ENCODE measurements around the gene MTCH1.
"Not testable (repeated sequence)": the region's sequence is repeated elsewhere in the genome, so short reads cannot be mapped to it uniquely, and the experiment has no call there.

MTCH1 gene

DNA sequence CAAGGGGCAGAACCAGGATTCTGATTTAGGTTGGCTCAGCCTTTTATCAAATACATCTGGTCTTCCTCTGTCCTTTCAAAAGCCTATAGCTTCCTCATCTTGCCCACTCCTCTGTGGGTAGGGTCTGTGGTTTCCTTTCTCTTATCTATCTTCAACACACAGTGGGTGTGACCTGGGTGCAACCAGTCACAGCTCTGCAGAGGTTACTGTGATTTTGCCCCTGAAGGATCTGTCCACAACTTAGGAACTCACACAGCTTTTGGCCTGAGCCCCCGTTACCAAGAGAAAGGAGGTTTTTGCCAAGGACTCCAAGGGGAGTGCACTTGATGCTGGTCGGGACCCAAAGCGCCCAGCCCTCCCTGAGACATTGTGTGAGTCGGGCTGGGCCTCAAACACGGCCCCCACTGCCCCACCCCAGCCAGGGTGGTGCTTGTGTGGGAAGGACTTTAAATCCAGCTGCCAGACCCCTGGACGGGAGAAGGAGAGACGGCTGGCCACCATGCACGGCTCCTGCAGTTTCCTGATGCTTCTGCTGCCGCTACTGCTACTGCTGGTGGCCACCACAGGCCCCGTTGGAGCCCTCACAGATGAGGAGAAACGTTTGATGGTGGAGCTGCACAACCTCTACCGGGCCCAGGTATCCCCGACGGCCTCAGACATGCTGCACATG is 31.6 kb downstream of the MTCH1 start, which contains the start of gene PI16:
TSS of gene PI16 (plus strand) at position 477 of the 670 bp plus-strand sequence. CDS start at position 500, 23 bp downstream.
- DNase-seq (ENCODE audit: low read depth in 2 of 2): no peak

DNA sequence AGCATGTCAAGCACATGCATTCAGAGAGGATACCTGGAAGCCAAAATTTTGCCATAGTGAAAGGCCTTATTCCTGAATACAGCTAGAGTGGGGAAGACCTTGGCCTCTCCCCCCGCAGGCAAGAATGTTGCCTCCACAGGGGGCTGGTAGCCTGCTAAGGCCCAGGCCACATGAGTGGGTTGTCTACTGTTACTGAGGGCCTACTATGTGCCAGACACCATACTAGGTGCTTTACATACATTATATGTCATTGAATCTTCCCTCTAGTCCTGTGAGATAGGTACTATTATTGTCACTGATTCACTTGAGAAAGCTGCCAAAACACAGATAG is 32.1 kb downstream of the MTCH1 start:
- no peak for DNase-seq (ENCODE audit: low read depth in 2 of 2)

DNA sequence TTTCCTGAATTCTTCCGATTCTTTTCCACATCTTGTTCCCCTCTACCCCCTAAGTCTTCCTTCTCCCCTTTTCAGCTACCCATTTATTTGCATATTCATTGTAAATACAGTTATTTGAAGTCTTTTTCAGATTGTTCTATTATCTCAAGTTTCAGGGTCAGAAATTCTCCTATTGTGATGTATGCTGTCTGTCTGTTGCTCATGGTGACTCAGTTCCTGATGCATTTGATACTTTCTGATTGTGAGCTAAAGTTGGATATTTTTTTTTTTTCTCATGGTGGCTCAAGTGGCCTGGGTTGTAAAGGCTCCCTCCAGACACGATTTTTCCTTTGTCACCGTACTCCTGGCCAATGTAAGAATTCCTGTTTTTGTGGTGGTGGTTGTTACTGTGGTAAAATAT is 36.4 kb downstream of the MTCH1 start:
- no peak for DNase-seq (ENCODE audit: low read depth in 2 of 2)

DNA sequence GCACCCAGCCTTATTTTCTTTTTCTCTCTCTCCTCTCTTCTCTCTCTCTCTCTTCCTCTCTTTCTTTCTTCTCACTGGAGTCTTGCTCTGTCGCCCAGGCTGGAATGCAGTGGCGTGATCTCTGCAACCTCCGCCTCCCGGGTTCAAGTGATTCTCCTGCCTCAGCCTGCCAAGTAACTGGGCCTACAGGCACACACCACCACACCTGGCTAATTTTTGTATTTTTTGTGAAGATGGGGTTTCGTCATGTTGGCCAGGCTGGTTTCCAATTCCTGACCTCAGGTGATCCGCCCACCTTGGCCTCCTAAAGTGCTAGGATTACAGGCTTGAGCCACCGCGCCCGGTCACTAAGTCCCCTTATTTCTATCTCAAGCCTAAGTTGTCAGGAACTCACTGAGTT is 36.9 kb downstream of the MTCH1 start:
- not testable (repeated sequence) for DNase-seq (ENCODE audit: low read depth in 2 of 2)

DNA sequence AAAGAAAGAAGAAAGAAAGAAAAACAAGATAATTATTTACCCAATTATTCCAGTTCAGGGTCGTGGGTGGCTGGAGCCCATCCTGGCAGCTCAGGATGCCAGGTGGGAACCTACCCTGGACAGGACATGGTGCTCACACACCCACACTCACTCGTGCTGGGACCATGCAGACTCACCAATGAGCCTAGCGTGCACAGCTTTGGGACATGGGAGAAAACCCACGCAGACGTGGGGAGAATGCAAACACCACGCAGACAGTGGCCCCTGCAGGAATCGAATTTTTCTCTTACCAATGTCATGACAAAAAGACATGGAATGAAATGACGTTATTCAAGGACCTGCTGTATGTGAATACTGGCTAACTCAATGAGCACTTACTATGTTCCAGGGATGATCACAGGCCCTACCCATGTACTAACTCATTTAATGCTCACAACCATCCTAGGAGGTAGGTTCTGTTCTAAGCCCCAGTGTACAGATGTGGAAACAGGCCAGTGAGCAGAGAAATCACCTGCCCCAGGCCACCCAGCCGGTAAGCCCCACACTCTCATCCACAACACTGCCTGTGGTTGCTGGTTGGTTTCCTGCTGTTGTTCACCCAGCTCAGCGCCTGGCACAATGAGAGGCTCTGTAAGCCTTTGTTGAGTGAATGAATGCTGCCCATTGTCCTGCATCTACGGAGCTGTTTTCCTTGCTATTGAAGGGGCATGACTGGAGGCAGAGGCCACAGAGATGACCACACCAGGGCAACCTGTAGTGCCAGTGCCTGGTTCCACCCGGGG is 38.2 kb downstream of the MTCH1 start:
- DNase-seq (ENCODE audit: low read depth in 2 of 2): no peak

DNA sequence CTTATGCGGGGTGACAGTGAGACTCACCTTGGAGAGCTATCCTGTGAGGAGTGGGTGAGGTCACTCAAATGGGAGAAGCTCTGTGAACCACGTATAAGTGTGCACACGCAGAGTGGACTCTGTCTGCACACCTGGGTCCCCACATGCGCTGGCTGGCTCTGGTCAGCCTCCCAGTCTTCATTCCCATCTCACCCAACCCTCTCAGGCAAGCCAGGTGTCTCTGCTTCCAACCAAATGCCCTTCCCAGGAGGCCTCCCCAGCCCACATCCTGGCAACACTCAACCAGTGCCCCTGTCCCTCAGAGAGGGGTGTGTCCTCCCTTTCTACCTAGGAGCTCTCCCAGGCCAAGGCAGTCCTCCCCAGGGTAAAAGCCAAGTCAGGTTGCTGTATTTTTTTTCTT is 39.5 kb downstream of the MTCH1 start:
- no peak for DNase-seq (ENCODE audit: low read depth in 2 of 2)

DNA sequence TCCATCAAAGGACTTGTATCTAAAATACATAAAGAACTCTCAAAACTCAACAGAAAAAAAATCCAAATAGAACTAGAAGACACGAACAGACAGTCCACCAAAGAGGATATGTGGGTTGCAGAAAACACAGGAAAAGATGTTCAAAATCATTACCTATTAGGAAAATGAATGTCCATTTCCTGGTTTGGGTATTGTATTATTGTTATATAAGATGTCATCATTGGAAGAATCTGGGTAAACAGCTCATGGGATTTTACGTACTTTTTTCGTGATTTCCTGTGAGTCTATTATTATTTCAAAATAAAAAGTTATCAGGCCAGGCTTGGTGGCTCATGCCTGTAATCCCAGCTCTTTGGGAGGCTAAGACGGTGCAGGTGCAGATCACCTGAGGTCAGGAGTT is 40.7 kb downstream of the MTCH1 start:
- DNase-seq (ENCODE audit: low read depth in 2 of 2): no peak

DNA sequence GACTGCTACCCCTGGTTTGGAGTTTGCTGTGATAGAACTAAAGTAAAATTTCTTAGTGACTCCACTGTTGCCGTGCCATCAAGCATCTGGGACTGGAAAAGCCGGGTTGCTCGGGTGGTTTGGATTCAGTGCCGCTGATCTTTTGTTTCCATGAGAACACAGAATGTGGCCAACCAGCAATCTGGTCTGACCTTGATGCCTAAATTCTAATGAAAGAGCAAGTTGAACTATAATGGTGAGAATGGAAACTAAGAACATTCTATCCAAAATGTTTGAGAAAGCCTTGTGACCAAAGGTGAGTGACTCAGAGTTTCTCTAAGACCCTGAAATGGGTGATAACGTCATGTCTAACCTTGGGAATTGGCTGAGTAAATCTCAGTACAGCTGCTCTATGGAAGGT is 41.3 kb downstream of the MTCH1 start:
- no peak for DNase-seq (ENCODE audit: low read depth in 2 of 2)

DNA sequence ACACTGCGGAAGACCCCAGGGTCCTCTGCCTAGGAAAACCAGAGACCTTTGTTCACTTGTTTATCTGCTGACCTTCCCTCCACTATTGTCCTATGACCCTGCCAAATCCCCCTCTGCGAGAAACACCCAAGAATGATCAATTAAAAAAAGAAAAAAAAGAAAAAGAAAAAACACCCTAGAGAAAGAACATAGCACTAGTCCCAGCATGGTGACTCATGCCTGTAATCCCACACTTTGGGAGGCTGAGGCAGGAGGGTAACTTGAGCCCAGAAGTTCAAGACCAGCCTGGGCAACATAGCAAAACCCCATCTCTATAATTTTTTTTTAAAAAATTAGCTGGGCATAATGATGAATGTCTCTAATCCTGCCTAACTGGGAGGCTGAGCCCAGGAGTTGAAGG is 43.7 kb downstream of the MTCH1 start:
- not testable (repeated sequence) for DNase-seq (ENCODE audit: low read depth in 2 of 2)

DNA sequence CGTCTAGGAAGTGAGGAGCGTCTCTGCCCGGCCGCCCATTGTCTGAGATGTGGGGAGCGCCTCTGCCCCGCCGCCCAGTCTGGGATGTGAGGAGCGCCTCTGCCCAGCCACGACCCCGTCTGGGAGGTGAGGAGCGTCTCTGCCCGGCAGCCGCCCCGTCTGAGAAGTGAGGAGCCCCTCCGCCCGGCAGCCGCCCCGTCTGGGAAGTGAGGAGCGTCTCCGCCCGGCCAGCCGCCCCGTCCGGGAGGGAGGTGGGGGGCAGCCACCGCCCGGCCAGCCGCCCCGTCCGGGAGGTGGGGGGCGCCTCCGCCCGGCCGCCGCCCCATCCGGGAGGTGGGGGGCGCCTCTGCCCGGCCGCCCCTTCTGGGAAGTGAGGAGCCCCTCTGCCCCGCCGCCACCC is 44.4 kb downstream of the MTCH1 start:
- DNase-seq (ENCODE audit: low read depth in 2 of 2): not testable (repeated sequence)

DNA sequence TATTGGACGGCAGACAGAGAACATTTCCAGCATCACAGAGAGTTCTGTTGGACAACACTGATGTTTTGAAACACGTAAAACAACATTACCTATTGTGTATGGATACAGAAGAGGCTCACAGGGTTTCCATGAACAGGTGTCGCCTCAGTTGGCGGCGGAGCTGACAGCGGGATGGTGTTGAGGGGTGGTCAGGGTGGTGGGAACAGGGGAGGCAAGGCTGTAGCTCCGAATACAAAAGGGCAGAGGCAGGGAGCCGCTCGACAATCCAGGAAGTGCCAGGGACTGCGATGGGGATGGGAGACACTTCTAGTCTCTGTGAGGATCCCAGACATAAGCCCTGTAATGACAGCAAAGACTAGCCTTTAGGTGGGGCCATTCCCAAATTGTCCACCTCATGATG is 46.0 kb downstream of the MTCH1 start:
- DNase-seq (ENCODE audit: low read depth in 2 of 2): no peak

DNA sequence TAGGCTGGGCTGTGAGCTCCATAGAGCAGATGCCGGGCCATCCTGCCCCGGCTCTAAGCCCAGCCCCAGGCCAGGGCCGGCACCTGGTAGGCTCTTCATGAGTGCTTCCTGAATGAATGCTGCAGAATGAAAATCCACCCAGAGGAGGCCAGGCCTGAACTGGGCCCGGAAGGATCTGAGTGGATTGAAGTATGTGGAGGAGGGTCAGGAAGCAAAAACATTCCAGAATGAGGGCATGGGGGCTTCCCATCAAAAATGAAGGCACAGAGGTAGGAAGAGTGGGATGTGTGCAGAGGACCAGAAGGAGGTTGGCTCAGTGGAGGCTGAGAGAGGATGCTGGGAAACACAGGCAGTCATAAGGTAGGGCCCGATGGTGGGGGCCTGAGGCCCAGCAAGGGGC is 47.0 kb downstream of the MTCH1 start:
- not testable (repeated sequence) for DNase-seq (ENCODE audit: low read depth in 2 of 2)

DNA sequence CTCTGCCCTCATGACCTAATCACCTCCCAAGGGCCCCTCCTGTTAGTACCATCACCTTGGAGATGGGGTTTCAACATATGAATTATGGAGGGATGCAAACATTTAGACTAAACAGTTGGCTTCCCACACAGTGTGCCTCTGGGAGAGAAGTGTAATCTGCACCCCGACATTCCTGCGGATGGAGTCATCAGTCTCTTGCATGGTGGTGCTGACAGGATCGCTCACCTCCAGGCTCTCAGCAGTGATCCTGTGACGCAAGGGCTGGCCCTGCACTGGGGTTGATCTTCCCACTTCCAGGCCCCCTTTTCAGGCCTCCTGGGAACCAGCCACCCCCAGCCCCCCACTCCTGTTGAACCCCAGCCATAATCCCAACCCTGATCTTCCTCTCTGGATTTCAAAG is 47.5 kb downstream of the MTCH1 start:
- no peak for DNase-seq (ENCODE audit: low read depth in 2 of 2)

DNA sequence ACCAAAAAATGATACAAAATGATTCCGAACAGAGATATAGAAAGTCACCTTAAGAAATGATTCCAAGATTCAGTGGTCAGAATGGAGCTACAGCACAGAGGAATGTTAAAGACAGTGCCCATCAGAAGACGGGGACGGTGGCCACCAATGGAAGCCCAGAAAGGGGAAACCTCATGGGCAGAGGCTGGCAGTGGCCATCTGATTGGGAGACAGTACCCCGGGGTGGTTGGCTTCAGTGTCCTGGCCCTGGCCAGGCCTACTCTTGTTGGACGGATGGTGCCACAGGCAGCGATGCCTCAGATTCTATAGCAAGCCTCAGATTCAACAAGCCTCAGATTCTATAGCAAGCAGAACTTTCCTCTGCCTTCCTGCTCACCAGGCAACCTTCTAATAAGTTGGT is 48.1 kb downstream of the MTCH1 start:
- no peak for DNase-seq (ENCODE audit: low read depth in 2 of 2)

DNA sequence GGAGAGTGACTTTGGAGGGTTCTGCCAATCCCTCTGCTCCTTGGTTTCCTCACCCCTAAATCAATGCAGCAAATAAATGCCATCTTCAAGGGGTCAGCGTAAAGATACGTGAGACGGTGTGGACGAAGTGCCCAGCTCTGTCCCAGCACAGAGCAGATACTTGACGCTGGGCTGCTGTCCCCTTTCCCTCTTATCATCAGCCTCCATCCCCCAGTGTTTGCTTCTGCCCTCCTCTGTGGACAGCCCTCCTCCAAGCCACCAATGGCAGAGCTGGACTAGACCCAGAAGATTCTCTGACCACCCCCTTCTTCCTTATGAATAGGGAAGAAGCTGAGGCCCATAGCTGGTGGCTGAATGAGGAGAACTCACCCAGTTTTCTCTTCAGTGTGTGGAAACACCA is 49.2 kb downstream of the MTCH1 start:
- no peak for DNase-seq (ENCODE audit: low read depth in 2 of 2)

DNA sequence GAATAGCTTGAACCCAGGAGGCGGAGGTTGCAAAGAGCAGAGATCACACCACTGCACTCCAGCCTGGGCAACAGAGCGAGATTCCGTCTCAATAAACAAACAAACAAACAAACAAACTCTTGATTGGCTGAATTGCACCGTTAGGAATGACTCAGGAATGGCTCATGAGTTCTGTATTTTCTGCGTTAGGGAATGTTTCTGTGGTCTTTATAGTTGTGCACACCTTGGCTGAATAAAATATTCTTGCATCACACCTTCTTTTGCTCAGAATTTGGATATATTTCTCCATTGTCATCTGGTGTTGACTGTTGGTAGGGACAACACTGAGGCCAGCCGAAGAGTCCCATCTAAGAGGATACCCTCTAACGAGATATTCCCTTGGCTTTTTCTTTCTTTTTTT is 51.1 kb downstream of the MTCH1 start:
- DNase-seq (ENCODE audit: low read depth in 2 of 2): no peak

DNA sequence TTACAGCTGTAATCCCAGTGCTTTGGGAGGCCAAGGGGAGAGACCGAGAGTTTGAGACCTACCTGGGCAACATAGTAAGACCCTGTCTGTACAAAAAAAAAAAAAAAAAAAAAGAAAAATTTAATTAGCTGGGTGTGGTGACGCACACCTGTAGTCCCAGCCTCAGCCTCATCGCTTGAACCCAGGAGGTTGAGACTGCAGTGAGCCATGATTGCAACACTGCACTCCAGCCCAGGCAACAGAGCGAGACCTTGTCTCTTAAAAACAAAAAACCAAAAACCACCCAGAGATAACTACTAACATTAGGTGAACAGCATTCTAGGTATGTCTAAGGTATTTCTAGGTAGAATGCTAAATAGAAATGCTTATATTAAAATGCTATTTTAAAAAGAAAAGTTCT is 52.5 kb downstream of the MTCH1 start:
- no peak for DNase-seq (ENCODE audit: low read depth in 2 of 2)

DNA sequence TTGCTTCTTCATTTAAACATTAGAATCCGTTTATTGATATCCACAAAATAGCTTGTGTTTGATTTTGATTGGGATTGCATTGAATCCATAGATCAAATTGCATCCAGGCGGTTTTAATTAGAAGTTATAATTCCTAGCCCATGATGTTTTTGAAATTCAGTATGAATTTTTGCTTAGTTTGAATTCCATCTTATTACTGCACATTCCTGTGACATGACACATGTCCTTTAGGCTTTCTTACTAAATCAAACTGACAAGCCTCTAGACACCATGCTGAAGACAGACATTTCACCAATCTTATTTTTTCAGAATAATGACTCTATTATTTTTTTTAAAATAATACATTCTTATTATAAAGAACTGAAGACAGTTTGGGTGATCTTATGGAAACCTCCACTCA is 52.9 kb downstream of the MTCH1 start:
- DNase-seq (ENCODE audit: low read depth in 2 of 2): no peak

DNA sequence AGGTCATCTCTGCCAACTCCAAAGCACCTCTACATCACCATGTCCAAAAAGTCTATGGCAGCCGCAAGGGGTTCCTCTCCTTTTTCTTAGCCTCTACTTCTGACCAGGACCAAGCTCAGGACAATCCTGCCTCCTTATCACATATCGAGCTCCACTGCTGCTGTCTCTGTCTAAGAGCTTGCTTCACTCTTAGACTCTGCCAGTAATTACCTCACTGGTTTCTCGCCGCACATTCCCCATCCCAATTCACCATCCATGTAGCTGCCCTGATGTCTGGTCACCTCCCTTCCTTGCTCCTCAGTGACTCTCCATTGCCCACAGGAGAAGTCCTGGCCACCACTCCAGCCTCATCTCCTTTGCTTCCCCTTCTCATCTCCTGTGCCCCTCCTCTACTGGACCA is 55.5 kb downstream of the MTCH1 start:
- DNase-seq (ENCODE audit: low read depth in 2 of 2): no peak

DNA sequence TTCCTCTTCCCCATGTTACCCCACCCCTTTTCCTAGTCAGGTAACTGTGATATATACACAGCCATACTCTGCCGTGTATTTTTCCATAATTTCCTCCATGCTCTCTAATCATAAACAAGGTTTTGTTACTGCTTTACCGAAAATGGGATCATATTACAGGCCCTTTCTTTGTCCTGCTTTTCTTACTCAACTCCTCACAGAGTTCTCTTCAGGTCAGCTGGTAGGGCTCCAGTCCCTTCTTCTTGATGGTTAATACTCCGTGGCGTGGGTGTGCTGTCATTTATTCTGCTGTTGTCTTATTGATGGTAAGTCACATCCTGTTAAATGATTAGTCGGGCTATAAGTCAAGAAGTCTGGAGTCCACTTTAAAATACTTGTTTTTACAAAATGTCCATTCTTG is 56.4 kb downstream of the MTCH1 start:
- no peak for DNase-seq (ENCODE audit: low read depth in 2 of 2)

DNA sequence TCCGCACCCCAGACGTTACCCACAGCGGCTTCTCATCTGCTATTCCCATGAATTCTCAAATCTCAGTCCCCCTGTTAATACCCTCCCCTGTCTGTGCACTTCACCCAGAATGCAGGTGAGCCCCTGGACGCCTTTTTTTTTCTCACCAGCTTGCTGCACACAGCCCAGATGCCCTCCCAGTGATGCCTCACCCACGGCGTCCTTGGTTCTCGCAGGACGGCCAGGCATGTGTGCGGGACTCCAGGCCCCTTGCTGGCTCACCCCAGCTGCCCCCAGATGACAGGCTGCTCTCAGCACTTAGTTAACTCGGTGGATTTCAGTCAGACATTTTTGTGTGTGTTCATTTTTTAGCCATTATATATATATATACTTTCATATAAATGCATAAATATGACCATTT is 56.8 kb downstream of the MTCH1 start:
- no peak for DNase-seq (ENCODE audit: low read depth in 2 of 2)

DNA sequence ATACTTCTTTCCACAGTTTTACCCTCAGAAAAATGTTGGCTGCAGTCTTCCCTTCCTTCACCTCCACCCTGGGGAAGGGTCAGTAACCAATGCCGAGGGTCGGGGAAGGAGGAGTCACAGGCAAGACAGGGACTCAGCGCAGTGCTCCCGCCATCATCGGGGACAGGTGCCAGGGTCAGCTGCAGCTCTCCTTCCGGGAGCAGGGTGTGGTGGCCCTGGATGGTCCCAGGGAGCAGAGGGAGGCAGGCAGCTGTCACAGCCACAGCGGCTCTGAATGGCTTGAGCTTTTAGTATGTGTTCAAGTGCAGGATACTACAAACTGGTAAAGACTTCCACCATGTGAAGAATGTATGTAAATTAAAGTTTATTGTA is 57.5 kb downstream of the MTCH1 start:
- no peak for DNase-seq (ENCODE audit: low read depth in 2 of 2)

DNA sequence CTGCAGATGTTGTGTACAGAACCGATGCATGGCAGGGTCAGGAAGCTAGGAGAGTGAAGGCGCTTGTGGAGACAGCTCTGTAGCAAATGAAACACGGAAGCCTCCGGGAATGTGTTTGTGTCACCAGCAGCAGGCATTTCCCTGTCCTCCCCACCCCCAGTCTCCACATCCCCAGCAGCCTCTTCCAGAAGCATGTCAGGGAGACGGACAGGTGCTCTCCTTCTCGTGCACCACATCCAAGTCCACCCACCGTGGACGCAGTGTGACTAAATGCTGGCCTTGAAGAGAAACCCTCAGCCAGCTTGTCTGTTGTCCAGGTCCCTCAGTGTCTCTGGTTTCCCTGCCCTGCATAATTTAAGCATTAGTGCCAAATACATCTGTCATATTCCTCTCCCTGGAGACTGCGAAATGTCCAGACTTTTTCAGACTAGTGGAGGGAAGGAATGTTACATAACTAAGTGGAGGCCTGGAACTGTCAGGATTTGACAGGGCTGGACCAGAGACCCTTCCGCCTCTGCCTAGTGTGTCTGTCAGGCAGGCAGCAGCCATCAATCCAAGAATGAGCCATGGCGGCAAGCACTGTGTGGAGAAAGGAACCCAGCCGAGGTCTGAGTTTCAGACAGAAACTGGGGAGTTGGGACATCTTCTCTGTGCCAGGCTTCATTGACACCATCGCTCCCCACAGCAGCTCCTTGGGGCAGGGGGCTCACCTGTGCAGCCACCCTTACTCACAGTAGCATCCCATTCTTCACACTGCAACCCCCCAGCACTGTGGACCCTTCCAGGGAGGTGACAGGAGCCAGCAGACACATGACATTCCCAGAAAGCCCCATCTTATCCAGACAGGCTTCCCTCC is 58.1 kb downstream of the MTCH1 start:
- no peak for DNase-seq (ENCODE audit: low read depth in 2 of 2)

Measured in stimulated activated CD4-positive, alpha-beta T cell treated with anti-CD3 and anti-CD28 coated beads, Interleukin-12 subunit alpha, Interleukin-12 subunit beta, amount 100 ng/mL, for 24 hours (primary cell).